ENCODE measurements around the gene USP34.

GRCh38 chr2:61448229-61448628 lies 22.7 kb downstream of the USP34 start:
- TF ChIP-seq YY1 (IDR thresholded peaks at IDR 0.05; ENCODE audit: insufficient read depth, insufficient read length) (no peak), ZNF274 (IDR thresholded peaks at IDR 0.05; ENCODE audit: low read depth, low read length) (no peak)

Measured in NT2/D1 (cell line).